ENCODE results near the gene METTL25. TPM values are rescaled to one million over a fixed set of nuclear protein-coding genes. Genes with fewer than 3 reads are reported as not detected.

The METTL25 gene
- total RNA-seq, 1 donor from 2014 or later = 8.9 TPM

- DNase-seq (ENCODE audit: low spot score) = no peak
- Mint-ChIP-seq H3K27me3 (ENCODE audit: low read depth) (no peaks in the 10 kb centered on the region), H3K9me3 (ENCODE audit: low read depth) (peaks cover 2% of the 10 kb centered on the region), H3K36me3 (ENCODE audit: low read depth) (no peaks in the 10 kb centered on the region), H3K27ac (ENCODE audit: unreplicated experiment) (no peak overlapping the region), H3K4me1 (ENCODE audit: low read depth) (peaks cover 6% of the 10 kb centered on the region), H3K4me3 (ENCODE audit: unreplicated experiment) (no peak overlapping the region)
- TF ChIP-seq CTCF (IDR thresholded peaks at IDR 0.05) = no peak
These were observed 7.9 kb downstream of the METTL25 start for GRCh38 chr12:82366197-82366596.

DNA sequence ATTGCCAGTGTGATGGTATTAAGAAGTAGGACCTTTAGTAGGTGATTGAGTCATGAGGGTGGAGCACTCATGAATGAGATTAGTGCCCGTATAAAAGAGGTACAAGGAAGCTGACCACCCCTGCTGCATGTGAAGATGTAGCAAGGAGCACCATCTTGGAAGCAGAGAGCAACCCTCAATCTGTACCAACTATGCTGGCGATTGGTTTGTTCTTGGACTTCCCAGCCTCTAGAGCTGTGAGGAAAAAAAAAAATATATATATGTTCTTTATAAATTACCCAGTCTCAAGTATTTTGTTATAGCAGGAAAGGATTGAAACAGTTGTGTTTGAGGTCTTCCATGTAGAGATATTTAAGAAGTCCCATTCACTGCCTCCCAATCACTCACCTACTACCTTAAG is 16.9 kb downstream of the METTL25 start:
- TF ChIP-seq CTCF (IDR thresholded peaks at IDR 0.05) = no peak
- peaks cover 7% of the 10 kb centered on the region for H3K36me3 Mint-ChIP-seq (ENCODE audit: low read depth)
- no peaks in the 10 kb centered on the region for H3K27me3 Mint-ChIP-seq (ENCODE audit: low read depth)
- no peak overlapping the region for H3K4me3 Mint-ChIP-seq (ENCODE audit: unreplicated experiment)
- H3K4me1 Mint-ChIP-seq (ENCODE audit: low read depth) = no peaks in the 10 kb centered on the region
- no peak overlapping the region for H3K27ac Mint-ChIP-seq (ENCODE audit: unreplicated experiment)
- peaks cover 16% of the 10 kb centered on the region for H3K9me3 Mint-ChIP-seq (ENCODE audit: low read depth)
- DNase-seq (ENCODE audit: low spot score) = no peak

DNA sequence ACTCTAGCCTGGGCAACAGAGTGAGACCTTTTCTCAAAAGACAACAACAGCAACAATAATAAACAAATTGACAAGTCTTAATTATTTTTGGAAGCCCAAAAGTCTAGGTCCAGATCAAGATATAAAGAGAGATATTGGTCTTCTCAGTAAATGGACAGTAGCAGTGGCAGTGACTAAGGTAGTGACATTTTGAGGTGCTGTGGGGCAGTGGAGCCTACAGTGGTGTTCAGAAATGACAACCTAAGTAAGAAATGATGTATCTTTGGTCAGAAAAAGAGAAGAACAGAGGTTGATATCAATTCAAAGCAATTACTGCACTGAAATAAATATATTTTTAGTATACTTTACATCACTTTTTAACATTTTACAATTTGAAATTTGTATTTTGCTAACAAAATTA is 20.7 kb downstream of the METTL25 start:
- H3K27ac Mint-ChIP-seq (ENCODE audit: unreplicated experiment) = no peak overlapping the region

DNA sequence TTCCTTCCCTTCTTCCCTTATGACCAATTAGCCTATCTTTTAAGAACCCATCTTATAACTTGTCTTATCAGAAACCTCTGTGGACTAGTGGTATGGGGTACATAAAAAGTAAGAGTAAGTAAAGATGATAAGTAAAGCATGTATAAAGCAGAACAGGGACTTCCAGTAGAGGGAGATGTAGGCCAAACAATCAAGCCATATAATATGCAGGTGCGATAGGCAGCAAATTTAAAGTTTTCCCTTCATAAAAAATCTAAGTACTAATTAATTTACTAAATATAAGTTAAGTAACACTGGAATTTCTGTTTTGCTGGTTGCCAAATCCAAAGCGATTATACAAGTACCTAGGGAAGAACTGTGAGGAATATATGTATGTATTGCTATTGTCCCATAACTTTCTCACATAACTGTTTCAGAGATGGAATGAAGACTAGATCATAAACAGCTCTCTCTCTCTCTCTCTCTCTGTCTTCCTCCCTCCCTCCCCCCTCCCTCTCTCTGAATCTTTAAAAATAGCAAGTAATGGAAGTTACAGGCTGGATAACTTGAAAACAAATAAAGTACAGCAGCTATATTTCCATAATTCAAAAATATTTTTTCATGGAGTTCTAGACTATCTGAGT is 25.7 kb downstream of the METTL25 start:
- H3K9me3 Mint-ChIP-seq (ENCODE audit: low read depth) = no peaks in the 10 kb centered on the region
- no peak overlapping the region for H3K4me3 Mint-ChIP-seq (ENCODE audit: unreplicated experiment)
- H3K27me3 Mint-ChIP-seq (ENCODE audit: low read depth) = no peaks in the 10 kb centered on the region
- H3K4me1 Mint-ChIP-seq (ENCODE audit: low read depth) = no peaks in the 10 kb centered on the region
- no peak for DNase-seq (ENCODE audit: low spot score)
- no peak overlapping the region for H3K27ac Mint-ChIP-seq (ENCODE audit: unreplicated experiment)
- H3K36me3 Mint-ChIP-seq (ENCODE audit: low read depth) = no peaks in the 10 kb centered on the region
- TF ChIP-seq CTCF (IDR thresholded peaks at IDR 0.05) = peak; percentile 80

More for the DNA sequence above, 20.7 kb downstream of the METTL25 start:
- no peaks in the 10 kb centered on the region for H3K4me1 Mint-ChIP-seq (ENCODE audit: low read depth)
- no peak overlapping the region for H3K4me3 Mint-ChIP-seq (ENCODE audit: unreplicated experiment)
- DNase-seq (ENCODE audit: low spot score) = no peak
- H3K36me3 Mint-ChIP-seq (ENCODE audit: low read depth) = peaks cover 2% of the 10 kb centered on the region
- no peak for TF ChIP-seq CTCF (IDR thresholded peaks at IDR 0.05)
- no peaks in the 10 kb centered on the region for H3K27me3 Mint-ChIP-seq (ENCODE audit: low read depth)
- H3K9me3 Mint-ChIP-seq (ENCODE audit: low read depth) = peaks cover 9% of the 10 kb centered on the region

DNA sequence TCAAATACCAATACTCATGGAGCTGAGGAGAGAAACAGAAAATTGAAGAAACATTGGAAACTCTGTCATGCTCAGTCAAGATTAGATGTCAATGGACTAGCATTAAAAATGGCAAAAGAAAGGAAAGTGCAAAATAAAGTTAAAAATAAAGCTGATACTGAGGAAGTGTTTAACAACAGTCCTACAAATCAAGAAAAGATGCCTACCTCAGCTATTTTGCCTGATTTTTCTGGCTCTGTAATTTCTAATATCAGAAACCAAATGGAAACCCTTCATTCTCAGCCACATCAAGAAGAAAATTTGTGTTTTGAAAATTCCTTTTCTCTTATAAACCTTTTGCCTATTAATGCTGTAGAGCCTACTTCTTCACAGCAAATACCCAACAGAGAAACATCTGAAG is 40.5 kb downstream of the METTL25 start:
- Mint-ChIP-seq H3K4me1 (ENCODE audit: low read depth) (no peaks in the 10 kb centered on the region), H3K4me3 (ENCODE audit: unreplicated experiment) (no peak overlapping the region), H3K36me3 (ENCODE audit: low read depth) (peaks cover 3% of the 10 kb centered on the region), H3K27me3 (ENCODE audit: low read depth) (no peaks in the 10 kb centered on the region), H3K27ac (ENCODE audit: unreplicated experiment) (no peak overlapping the region), H3K9me3 (ENCODE audit: low read depth) (no peaks in the 10 kb centered on the region)
- DNase-seq (ENCODE audit: low spot score) = no peak
- no peak for TF ChIP-seq CTCF (IDR thresholded peaks at IDR 0.05)

Data from chondrocyte (in vitro differentiated cells).